ENCODE data around the gene MIA2. TPM values are rescaled to one million over a fixed set of nuclear protein-coding genes. Genes with fewer than 3 reads are reported as not detected.

MIA2 gene
- total and polyA plus RNA-seq, 9 of the 15 experiments (the other 6 are each of a cell fraction or from before 2014, with no cell fraction given) = 6.0 to 21.8 (median 12.8) TPM

DNA sequence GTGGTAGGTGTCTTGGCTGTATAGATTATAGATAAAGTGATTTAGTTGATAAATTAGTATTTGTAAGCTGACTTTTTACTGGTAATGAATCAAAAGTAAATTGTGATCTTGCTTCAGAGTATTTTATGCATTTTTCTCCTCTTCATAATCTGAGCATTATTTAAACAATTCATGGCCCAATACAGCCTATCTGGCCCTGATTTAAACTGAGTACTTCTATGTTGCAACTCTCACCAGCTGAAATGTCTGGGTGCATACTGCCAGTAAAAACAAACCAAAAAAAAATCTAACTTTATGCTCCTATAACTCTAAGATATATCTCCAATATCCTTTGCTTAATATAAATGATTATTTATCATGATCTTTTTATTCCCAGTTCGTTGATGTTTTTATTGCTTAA is 86.6 kb downstream of the MIA2 start:
- Histone ChIP-seq H3K4me3 (no peak overlapping the region), H4K20me1 (replicated peaks; ENCODE audit: control insufficient read depth, insufficient read depth, low read length) (no peaks in the 10 kb centered on the region), H3K4me1 (replicated peaks in 1 of 2; ENCODE audit: control insufficient read depth in 2 of 2, insufficient read depth in 2 of 2, low read length in 2 of 2) (peaks cover 0 to 5% of the 10 kb centered on the region in 2 experiments; a peak in 2 of 5 replicates), H3K4me2 (ENCODE audit: insufficient read depth, low read length) (no peak overlapping the region), H2AFZ (ENCODE audit: low read depth, low read length) (no peak overlapping the region), H3K27me3 (ENCODE audit: control insufficient read depth in 2 of 2, insufficient read depth in 2 of 2, low read length in 2 of 2) (no peaks in the 10 kb centered on the region), H3K9ac (ENCODE audit: insufficient read depth in 1 of 2, low read depth in 2 of 2, low read length in 2 of 2) (no peak overlapping the region), H3K36me3 (ENCODE audit: control insufficient read depth, insufficient read depth, low read length) (peaks cover 13% of the 10 kb centered on the region; the same call in 1 of the 3 replicates), H3K9me3 (replicated peaks; ENCODE audit: control insufficient read depth, insufficient read depth, low read depth, low read length) (no peaks in the 10 kb centered on the region), H3K9me1 (ENCODE audit: control insufficient read depth, insufficient read depth, low read length) (no peaks in the 10 kb centered on the region), H3K79me2 (ENCODE audit: control insufficient read depth, insufficient read depth, low read length) (no peaks in the 10 kb centered on the region), H3K27ac (ENCODE audit: extremely low read depth, low read depth, low read length) (no peak overlapping the region)
- 60% methylated on average over 1 of the region's 1 CpG for WGBS (ENCODE audit: insufficient coverage, low coverage, missing lambda C conversion rate)
- in situ Hi-C loops (cut with MboI) (no loop called here), intact Hi-C loops (cut with micrococcal nuclease) (no loop called here)
- no peak for DNase-seq (ENCODE audit: extremely low read depth in 1 of 4, low spot score in 3 of 4)
- CTCF ChIA-PET (ENCODE audit: low intra/inter-chr PET ratio) = no interaction called here
- ATAC-seq = no peak
- POLR2A ChIA-PET = no interaction called here
- FAIRE-seq = no peak
- no TSS peak for BruUV-seq (replicated peaks)
- TF ChIP-seq MTA1 (IDR thresholded peaks at IDR 0.05; ENCODE audit: borderline replicate concordance) (no peak), ZNF436 (CRISPR knock-in tag; IDR thresholded peaks at IDR 0.05) (no peak), PHTF2 (CRISPR knock-in tag; IDR thresholded peaks at IDR 0.05) (no peak), FOXA3 (CRISPR knock-in tag; conservative IDR thresholded peaks at IDR 0.05 in 1 of 2, IDR thresholded peaks at IDR 0.05 in 1 of 2) (no peak), EP400 (IDR thresholded peaks at IDR 0.05) (no peak), ZNF57 (CRISPR knock-in tag; IDR thresholded peaks at IDR 0.05) (no peak), HMG20A (CRISPR knock-in tag; conservative IDR thresholded peaks at IDR 0.05) (no peak), PYGO2 (tag; IDR thresholded peaks at IDR 0.05) (no peak), ZNF143 (CRISPR knock-in tag; IDR thresholded peaks at IDR 0.05) (no peak), ZNF280B (CRISPR knock-in tag; IDR thresholded peaks at IDR 0.05) (no peak), NR4A1 (CRISPR knock-in tag; IDR thresholded peaks at IDR 0.05) (no peak), NR4A1 (tag; IDR thresholded peaks at IDR 0.05) (no peak), ZNF140 (CRISPR knock-in tag; IDR thresholded peaks at IDR 0.05) (no peak), ZBTB34 (CRISPR knock-in tag; IDR thresholded peaks at IDR 0.05) (no peak), DDX20 (tag; IDR thresholded peaks at IDR 0.05; ENCODE audit: low read depth) (no peak), CTCF (IDR thresholded peaks at IDR 0.05 in 2 of 3, conservative IDR thresholded peaks at IDR 0.05 in 1 of 3; ENCODE audit: insufficient read depth in 2 of 3, low read depth in 1 of 3, low read length in 3 of 3) (no peak), NUFIP1 (IDR thresholded peaks at IDR 0.05; ENCODE audit: partially characterized antibody) (no peak), DIDO1 (tag; IDR thresholded peaks at IDR 0.05; ENCODE audit: low read depth) (no peak)
- TF ChIP-seq, protein P1, sequence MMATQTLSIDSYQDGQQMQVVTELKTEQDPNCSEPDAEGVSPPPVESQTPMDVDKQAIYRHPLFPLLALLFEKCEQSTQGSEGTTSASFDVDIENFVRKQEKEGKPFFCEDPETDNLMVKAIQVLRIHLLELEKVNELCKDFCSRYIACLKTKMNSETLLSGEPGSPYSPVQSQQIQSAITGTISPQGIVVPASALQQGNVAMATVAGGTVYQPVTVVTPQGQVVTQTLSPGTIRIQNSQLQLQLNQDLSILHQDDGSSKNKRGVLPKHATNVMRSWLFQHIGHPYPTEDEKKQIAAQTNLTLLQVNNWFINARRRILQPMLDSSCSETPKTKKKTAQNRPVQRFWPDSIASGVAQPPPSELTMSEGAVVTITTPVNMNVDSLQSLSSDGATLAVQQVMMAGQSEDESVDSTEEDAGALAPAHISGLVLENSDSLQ (IDR thresholded peaks at IDR 0.05) = no peak
